Upper lobe of left lung (tissue), 6 donors: ENCODE measurements around the gene C14orf93. TPM values are rescaled to one million over a fixed set of nuclear protein-coding genes. Genes with fewer than 3 reads are reported as not detected.

Experiments
- ATAC-seq, 2 donors: fragments of 200-7000 bp; cut with Tn5 transposase; one replicate each; pipeline ENCODE4 v1.9.1; 2022; ENCODE audit warnings: mild to moderate bottlenecking in 2 of 2, moderate library complexity in 2 of 2; ENCODE audit not compliant: low FRiP score in 2 of 2
- DNase-seq, 2 donors: peaks; one replicate each; pipeline ENCODE4 v3.0.0-alpha.2; 2019 to 2020
- H3K27ac ChIP-seq, 4 donors: fragments of 200-600 bp; sonication (generic); one replicate each; pipeline ENCODE4 v1.5.1; 2016 to 2019
- H3K27me3 ChIP-seq, 4 donors: fragments of 200-600 bp; sonication (generic); one replicate each; pipeline ENCODE4 v1.5.1; 2017 to 2019
- H3K36me3 ChIP-seq, 4 donors: fragments of 200-600 bp; sonication (generic); one replicate each; pipeline ENCODE4 v1.5.1; 2016 to 2019
- H3K4me1 ChIP-seq, 4 donors: fragments of 200-600 bp; sonication (generic); one replicate each; pipeline ENCODE4 v1.5.1; 2018 to 2019
- H3K4me3 ChIP-seq, 4 donors: fragments of 200-600 bp; sonication (generic); one replicate each; pipeline ENCODE4 v1.5.1; 2017 to 2019; ENCODE audit warnings: mild to moderate bottlenecking in 2 of 4, moderate library complexity in 1 of 4
- H3K9me3 ChIP-seq, 4 donors: fragments of 200-600 bp; sonication (generic); one replicate each; pipeline ENCODE4 v1.5.1; 2018 to 2019
- CTCF ChIP-seq, 6 experiments: fragments of 450-650 bp in 4 of 6; fragments of 200-600 bp in 2 of 6; sonication (generic) in 2 of 6; IDR thresholded peaks; one replicate each; pipeline ENCODE4 v1.5.1; 2016 to 2019; ENCODE audit warnings: antibody characterized with exemption in 6 of 6
- EP300 ChIP-seq, 4 donors: sonication (generic); formaldehyde crosslinking; IDR thresholded peaks; one replicate each; pipeline ENCODE4 v1.5.1; 2017; ENCODE audit warnings: antibody characterized with exemption in 4 of 4, control low read depth in 2 of 4
- POLR2A ChIP-seq, 4 donors: fragments of 450-650 bp; IDR thresholded peaks; one replicate each; pipeline ENCODE4 v1.5.1; 2016 to 2017; ENCODE audit warnings: antibody characterized with exemption in 4 of 4, mild to moderate bottlenecking in 2 of 4
- POLR2AphosphoS5 ChIP-seq, 2 donors: sonication (generic); formaldehyde crosslinking; IDR thresholded peaks; one replicate each; pipeline ENCODE4 v1.5.1; 2017; ENCODE audit warnings: antibody characterized with exemption in 2 of 2
- WGBS, 2 donors: methylation state at CpG; one replicate each; pipeline ENCODE4 v1.1.5; 2017 to 2018; 5-methylcytosine and 5-hydroxymethylcytosine counted together
- total RNA-seq, 6 donors: library from RNA; depleted of rRNA in 4 of 6; stranded (reverse); fragments of >200 nt in 4 of 6; gene quantifications; one replicate each; pipeline versions ENCODE4 v1.1.0 to v1.2.1, GENCODE V29; 2016 to 2021
- donor health status: DM: no; HTN: no; CAD: no; lungs with moderate emphysema.
- donor health status: DM: no; HTN: yes; CAD: no; lungs with severe emphysema.

Gene C14orf93
- 10 to 100 TPM in 4 of 6 donors, 1 to 10 TPM in 2; 7.1 to 12.9 (median 11.4) TPM for total RNA-seq

- WGBS, 2 donors: 3 to 4% methylated on average over 38 to 40 of the region's 40 CpGs
- ATAC-seq (peak in 1 of 2 donors; percentile 77), DNase-seq (peak; percentile 85 to 97)
- Histone ChIP-seq H3K9me3 (no peaks in the 10 kb centered on the region), H3K27me3 (no peaks in the 10 kb centered on the region), H3K27ac (peak within 1 kb of the TSS; percentile 72 to 85 (median 82)), H3K36me3 (no peaks in the 10 kb centered on the region), H3K4me1 (peaks cover 13 to 33% (median 16%) of the 10 kb centered on the region in 4 donors), H3K4me3 (peak within 1 kb of the TSS; percentile 40 to 61 (median 55))
- TF ChIP-seq CTCF (IDR thresholded peaks at IDR 0.05) (peak in 1 of 6 experiments; percentile 19), POLR2A (IDR thresholded peaks at IDR 0.05) (peak in 2 of 4 donors; percentile 31 to 57), EP300 (IDR thresholded peaks at IDR 0.05) (no peak), POLR2AphosphoS5 (IDR thresholded peaks at IDR 0.05) (no peak)
Observed at GRCh38 chr14:23009939-23010726, at the start of gene C14orf93. Gene C14orf93 (minus strand): TSS chr14:23010143. CDS start chr14:22999023, 11,120 bp downstream.

GRCh38 chr14:23058654-23059504 lies 48.9 kb upstream of the C14orf93 start:
- 92 to 94% methylated on average over 32 of the region's 32 CpGs for WGBS, 2 donors
- peaks cover 24 to 30% (median 28%) of the 10 kb centered on the region in 4 donors for H3K4me1 ChIP-seq

GRCh38 chr14:23057757-23058653 lies 48.1 kb upstream of the C14orf93 start:
- 1 to 5% methylated on average over 16 to 49 of the region's 51 CpGs for WGBS, 2 donors
- TF ChIP-seq POLR2A (IDR thresholded peaks at IDR 0.05) (no peak), POLR2AphosphoS5 (IDR thresholded peaks at IDR 0.05) (peak in 1 of 2 donors; percentile 26), CTCF (IDR thresholded peaks at IDR 0.05) (peak; percentile 86 to 97 (median 96))
- H3K27me3 ChIP-seq: no peaks in the 10 kb centered on the region
- H3K4me1 ChIP-seq: peaks cover 24 to 30% (median 28%) of the 10 kb centered on the region in 4 donors
- ATAC-seq (peak; percentile 87 to 88), DNase-seq (peak; percentile 90)
- peak overlapping the region; percentile 52 to 82 (median 62) for H3K27ac ChIP-seq
- H3K4me3 ChIP-seq: peak overlapping the region; percentile 15 to 88 (median 76)
- peaks cover 31 to 48% (median 44%) of the 10 kb centered on the region in 4 donors for H3K36me3 ChIP-seq
- no peaks in the 10 kb centered on the region for H3K9me3 ChIP-seq

More at GRCh38 chr14:23058654-23059504, 48.9 kb upstream of the C14orf93 start:
- Histone ChIP-seq H3K36me3 (peaks cover 38 to 57% (median 52%) of the 10 kb centered on the region in 4 donors), H3K27me3 (no peaks in the 10 kb centered on the region), H3K27ac (peak overlapping the region in 1 of 4 donors; percentile 82), H3K9me3 (no peaks in the 10 kb centered on the region), H3K4me3 (no peak overlapping the region)
- DNase-seq (peak in 1 of 2 donors; percentile 71), ATAC-seq (no peak)
- TF ChIP-seq EP300 (IDR thresholded peaks at IDR 0.05) (no peak), CTCF (IDR thresholded peaks at IDR 0.05) (no peak), POLR2A (IDR thresholded peaks at IDR 0.05) (no peak), POLR2AphosphoS5 (IDR thresholded peaks at IDR 0.05) (no peak)
